GM12878 (cell line): ENCODE results near the gene SFT2D1. TPM values are rescaled to one million over a fixed set of nuclear protein-coding genes. Genes with fewer than 3 reads are reported as not detected.

ENCODE experiments used
- E2F8 ChIP-seq: fragments of 450-650 bp; IDR thresholded peaks from 2 replicates; pipeline ENCODE4 v1.6.1; 2018; ENCODE audit warnings: mild to moderate bottlenecking, low read depth, moderate library complexity; ENCODE audit not compliant: partially characterized antibody
- ESRRA ChIP-seq: IDR thresholded peaks from 2 replicates; pipeline ENCODE4 v1.6.1; 2012; ENCODE audit warnings: mild to moderate bottlenecking, low read length, improper control_type of control experiment
- MLLT1 ChIP-seq: fragments of 450-650 bp; IDR thresholded peaks from 2 replicates; pipeline ENCODE4 v1.6.1; 2016; ENCODE audit warnings: mild to moderate bottlenecking
- PML ChIP-seq: IDR thresholded peaks from 2 replicates; pipeline ENCODE4 v1.6.1; 2012; ENCODE audit warnings: low read length, inconsistent platforms
- TCF7 ChIP-seq: IDR thresholded peaks from 2 replicates; pipeline ENCODE4 v1.6.1; 2014; ENCODE audit warnings: antibody characterized with exemption, borderline replicate concordance
- polyA plus RNA-seq, 11 experiments: library from polyadenylated mRNA; depleted of rRNA in 4 of 11; unstranded in 6 of 11; stranded (reverse) in 5 of 11; fragments of >200 nt; fragmentation: Nextera tagmentation in 4 of 11; fragmentation: Illumina TruSeq in 1 of 11; extraction: Ambion mirVana in 4 of 11; extraction: Trizol in 1 of 11; gene quantifications; 1 replicate in 1 of 11; 2 replicates in 10 of 11; pipeline versions ENCODE4 v1.2.1 to v1.2.3, GENCODE V29; 2011 to 2016; ENCODE audit warnings: inconsistent platforms in 2 of 11, missing spikeins in 2 of 11, low read depth in 1 of 11
- total RNA-seq, 4 experiments: library from RNA; depleted of rRNA in 3 of 4; stranded (reverse); fragments of >200 nt in 3 of 4; fragmentation: Illumina TruSeq in 1 of 4; extraction: Trizol in 1 of 4; gene quantifications; 2 replicates each; pipeline versions ENCODE4 v1.2.1 to v1.2.3, GENCODE V29; 2013 to 2021

Gene SFT2D1
- total and polyA plus RNA-seq, 10 of the 15 experiments (the other 5 are each of a cell fraction or from before 2014, with no cell fraction given), result 69.5 to 281 (median 124) TPM

- TF ChIP-seq MLLT1, result no peak
- no peak for TF ChIP-seq PML
- no peak for TF ChIP-seq E2F8
- TF ChIP-seq TCF7, result no peak
- no peak for TF ChIP-seq ESRRA
Measured at GRCh38 chr6:166296035-166296883, 46.1 kb downstream of the SFT2D1 start (continued).
